HL-60/S4 treated with retinoic acid at 250 ng/mL for 4 days and 3 days (cell line): ENCODE results near the gene DPYD.

Experiments used
- in situ Hi-C: fragments of 300-500 bp; cut with MboI; formaldehyde crosslinking; loops from 2 replicates; pipeline ENCODE4 v1.7.0; 2022; ENCODE audit warnings: low sequenced_read_pairs

Gene DPYD

DNA sequence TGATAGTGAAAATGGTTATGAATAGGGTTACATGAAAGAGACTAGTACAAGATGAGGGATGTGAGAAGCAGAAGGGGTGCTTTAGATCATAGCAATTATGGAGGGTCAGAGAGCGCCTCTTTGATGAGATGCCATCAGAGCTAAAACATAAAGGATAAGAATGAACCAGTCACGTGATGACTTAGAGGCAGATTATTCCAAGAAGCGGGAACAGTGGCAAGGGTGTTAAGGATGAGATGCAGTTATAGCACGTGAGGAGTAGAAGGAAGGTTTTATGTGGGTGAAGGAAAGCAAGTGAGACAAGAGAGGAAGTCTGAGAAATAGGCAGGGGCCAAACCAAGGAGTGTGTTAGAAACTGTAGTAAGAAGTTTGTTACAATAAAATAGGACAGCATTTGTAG is 360.1 kb downstream of the DPYD start:
- in situ Hi-C loops = no loop called here

DNA sequence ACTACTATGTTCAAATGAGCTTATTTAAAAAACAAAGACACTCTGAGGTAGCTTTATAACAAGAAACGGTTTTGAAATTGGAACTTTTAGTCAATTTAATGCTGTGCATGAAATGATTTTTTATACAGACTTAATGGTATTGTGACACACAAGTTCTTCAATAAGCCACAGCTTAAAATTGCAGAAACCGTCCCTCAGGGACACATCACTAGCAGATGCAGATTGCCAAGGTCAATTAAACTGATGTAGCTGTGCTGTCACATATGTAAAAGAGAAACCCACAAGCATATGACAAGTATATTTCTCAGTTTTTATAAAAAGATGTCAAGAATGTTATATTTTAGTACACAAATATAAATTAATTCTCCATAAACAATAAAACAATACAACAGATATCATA is 366.9 kb downstream of the DPYD start:
- in situ Hi-C loops = no loop called here

DNA sequence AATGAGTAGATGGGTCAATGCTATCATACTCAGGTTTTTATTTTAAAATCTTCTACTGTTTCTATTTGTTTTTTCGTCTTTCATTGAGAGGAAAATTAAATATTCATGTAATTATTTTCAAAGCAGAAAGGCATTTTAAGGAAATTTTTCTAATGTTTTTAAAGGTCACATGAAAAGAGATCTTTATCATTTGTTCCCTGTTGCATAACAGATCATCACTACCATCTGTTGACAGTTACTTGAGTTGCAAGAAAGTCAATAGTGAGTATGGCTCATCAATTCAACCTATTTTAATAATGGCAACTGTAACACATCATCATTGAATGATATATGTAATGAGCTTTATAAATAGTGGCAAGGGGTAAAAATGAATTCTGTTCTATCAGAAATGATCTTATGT is 369.7 kb downstream of the DPYD start:
- in situ Hi-C loops = no loop called here

DNA sequence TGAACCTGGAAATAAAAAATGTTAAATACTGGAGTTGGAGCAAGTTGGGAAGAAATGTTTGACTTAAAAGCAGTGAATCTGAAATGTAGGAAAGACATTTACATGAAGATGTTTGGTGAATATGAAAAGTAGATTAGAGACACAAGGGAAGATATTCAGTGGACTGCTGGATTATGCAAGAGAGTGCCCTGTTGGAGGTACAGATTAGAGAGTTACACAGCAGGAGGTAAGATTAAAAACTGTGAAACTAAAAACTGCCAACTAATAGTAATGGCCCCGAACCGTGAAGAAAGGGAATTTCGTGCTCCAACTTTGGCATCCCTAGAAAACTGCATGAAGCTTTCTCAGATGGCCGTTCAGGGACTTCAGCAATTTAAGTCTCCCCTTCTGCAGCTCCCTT is 375.4 kb downstream of the DPYD start:
- in situ Hi-C loops = no loop called here

DNA sequence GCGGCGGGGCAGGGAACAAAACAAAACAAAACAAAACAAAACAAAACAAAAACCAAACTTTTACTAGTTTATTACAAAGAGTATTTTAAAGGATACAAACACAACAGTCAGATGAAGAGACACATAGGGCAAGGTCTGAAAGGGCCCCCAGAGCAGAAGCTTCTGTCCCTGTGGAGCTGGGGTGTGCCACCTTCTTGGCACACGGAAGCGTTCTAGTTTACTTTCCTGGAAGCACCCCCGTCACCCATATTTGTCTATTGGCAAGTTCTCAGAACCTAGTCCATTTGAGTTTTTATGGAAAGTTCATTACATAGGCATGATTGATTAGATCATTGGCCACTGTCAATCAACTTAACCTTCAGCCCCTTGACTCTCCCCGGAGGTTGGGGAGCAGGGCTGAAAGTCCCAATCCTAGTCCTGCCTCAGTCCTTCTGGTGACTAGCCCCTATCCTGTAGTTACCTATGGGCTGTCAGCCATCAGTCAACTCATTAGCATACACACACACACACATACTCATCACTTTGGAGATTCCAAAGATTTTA is 380.4 kb downstream of the DPYD start:
- in situ Hi-C loops = no loop called here

DNA sequence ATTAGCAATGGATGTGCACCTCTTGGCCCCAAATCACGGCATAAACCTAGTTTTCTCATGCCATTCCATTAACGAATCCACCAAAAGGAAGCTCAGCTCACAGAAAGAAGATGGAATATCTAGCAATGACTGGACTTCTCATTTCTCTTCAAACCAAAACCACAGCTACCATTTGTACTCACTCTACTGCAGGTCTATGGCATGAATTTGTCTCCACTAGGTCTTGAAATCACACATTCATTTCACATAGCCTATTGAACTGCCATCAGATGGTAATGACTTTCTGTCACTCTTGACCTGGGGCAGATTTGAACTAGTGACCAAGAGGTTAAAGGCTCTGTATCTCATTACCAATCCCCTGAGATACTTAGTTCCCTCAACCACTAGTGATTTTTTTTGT is 382.7 kb downstream of the DPYD start:
- in situ Hi-C loops = no loop called here

DNA sequence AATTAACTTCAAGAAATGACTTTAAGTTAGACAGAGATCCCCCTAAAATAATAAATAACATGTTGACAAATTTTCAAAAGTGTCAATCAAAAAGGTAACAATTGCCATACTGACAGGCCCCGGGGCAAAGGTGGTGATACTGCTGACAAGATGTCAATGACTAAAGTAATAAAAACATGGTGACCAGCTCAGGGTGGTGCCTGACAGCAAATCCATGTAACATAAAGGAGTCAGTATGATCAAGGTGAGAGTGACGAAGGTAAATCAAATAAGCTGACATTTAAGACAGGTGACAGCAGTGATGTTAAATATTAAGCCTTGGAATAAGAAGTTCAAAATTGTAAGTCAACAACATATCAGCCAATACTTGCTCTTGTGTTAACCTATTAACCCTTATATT is 387.5 kb downstream of the DPYD start:
- in situ Hi-C loops = no loop called here

DNA sequence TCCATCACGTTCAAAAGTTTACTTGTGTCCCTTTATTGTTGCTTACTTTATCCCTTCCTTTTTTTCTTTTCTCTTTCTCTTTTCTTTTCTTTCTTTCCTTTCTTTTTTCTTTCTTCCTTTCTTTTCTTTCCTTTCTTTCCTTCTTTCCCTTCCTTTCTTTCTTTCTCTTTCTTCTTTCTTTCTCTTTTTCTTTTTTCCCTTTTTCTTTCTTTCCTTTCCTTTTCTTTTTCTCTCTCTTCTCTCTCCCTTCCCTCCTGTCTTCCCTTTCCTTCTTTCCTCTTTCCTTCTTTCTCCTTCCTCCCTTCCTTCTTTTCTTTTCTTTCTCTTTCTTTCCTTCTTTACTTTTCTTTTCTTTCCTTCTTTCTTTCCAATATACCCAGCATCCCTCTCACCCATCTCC is 391.2 kb downstream of the DPYD start:
- in situ Hi-C loops = no loop called here

DNA sequence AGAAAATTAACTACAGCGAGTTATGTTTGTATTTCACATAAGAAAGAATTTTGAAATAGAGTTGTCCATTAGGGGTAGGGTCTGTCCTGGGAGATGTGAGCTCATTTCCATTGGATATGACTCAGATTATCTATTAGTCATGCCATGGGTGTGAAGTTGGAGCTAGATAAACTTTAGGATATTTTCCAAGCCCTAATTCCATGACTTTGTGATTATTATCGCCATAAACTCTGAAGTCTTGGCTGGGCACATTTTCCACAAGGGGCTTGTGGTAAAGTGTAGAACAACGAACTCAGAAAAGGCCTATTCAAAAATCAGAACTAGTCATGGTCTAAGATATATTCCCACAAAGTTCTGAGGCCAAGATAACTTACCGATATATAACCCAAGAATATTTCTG is 396.6 kb downstream of the DPYD start:
- in situ Hi-C loops = no loop called here

DNA sequence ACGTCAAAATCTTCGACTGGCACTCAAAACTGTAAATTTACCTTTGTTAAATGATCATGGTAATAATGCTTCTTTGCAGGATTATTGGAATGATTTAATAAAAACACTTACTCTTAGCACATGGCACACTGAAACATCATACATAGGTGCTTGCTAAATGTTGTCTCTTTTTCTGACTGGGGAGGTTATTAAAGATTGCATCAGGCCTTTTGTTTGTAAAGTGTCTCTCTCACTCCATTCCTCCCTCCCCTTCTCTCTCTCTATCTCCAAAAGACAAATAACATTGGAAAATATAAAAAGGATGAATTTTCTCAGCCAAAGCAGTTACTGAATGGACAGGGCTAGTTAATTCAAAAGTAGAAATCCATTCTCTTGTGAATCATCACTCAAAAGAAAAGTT is 404.2 kb downstream of the DPYD start:
- in situ Hi-C loops = no loop called here

DNA sequence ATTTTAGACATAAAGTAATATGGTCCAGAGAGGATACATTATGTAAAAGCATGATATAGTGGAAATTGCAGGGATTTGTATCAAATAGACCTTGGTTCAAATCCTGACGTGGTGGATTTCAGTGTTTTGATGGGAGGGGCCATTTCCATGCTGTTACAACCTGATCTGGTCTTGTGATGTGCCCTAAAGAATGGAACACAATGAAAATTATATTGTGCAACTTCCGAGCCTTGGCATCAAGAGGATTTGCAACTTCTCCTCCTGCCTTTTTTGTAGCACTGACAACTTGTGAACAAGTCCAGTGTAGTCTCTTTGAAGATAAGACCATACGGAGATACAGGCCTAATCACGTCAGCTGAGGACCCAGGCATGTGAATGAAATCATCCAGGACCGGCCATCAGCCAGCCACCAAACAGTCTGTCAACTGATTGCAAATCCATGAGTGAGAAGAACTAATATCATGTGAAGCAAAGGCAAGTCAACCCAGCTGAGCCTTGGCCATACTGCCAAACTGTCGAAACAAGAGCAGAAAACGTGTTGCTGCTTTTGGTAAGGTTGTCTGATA is 412.1 kb downstream of the DPYD start:
- in situ Hi-C loops = no loop called here

DNA sequence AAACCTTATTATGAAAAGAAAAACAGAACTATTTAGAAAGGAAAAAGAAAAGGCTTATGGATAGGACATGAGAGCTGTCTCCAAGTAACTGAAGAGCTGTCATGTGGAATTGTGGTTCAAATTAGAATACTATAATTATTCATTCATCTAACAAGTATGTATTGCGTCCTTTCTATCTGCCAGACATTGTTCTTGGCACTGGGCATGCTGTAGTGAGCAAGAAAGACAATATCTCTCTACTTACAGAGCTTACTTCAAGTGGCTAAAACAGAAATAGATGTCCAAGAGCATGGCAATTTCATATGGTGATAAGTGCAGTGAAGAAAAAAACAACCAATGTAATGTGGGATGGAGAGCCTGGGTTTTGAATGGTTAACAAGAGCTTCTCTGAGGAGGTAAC is 413.0 kb downstream of the DPYD start:
- in situ Hi-C loops = no loop called here

DNA sequence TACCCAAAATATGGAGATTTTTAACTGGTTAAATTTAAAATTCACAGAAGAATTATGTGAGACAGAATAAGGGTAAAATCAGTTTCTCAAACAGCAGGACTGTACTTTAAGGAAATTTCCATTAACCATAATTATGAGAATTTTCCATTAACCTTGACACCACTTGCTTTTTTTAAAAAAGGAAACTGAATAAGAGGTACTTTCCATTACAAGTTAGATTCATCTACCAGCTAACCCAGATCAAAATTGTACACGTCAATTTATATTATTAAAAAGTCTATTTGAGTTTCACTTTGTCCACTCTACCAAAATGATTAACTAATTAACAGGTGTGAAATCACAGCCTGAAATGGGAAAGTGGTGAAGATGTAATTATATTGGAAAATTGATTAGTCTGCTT is 414.5 kb downstream of the DPYD start:
- in situ Hi-C loops = no loop called here

DNA sequence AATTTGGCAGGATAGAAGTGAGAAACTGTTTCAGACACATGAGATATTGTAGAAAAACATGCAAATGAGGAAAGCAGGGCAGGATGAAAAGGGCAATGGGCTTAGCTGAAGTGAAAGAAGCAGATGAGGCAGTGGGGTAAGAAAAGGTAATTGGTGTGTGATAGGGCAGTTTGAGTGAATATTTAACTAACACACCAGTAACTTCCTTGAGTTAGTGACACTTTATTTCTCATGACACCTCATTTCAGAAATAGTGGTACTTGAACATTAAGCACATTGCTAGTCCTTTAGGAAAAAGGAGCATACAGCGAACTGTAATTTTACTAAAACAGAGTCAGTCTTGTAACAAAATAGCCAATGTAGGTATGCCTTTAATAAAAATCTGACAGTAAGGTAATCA is 415.0 kb downstream of the DPYD start:
- in situ Hi-C loops = no loop called here

DNA sequence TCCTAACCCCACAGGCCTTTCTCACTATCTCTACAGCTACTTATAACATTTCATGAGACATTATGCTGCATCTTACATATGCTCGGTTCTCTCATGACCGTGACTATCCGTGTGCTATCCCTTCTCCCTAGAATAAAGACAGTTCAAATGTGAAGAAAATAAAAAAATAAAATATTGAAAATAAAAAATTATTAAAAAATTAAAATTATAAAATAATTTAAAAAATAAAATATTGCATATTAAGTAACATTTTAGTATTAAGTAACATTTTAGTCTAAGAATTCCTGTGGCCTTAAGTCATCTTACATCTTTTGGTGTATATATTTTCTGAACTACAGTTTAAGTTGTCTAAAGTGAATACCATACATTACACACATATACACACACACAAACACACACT is 415.5 kb downstream of the DPYD start:
- in situ Hi-C loops = no loop called here

DNA sequence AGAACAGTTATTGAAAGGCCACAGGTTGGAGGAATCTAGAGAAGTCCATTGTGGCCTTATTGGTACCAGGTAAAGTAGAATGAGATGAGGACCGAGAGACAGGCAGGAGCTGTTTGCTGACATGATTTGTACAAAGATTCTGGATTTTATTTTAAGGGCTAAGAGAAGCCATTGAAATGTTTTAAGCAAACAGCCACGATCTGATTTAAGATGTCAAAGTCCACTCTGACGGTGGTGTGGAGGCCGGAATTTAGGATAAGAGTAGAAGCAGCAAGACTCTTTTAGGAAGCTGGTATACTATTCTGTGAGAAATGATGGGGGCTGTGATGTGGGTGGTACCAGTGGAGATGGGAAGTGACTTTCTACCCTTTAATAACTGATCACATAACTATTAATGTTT is 418.5 kb downstream of the DPYD start:
- in situ Hi-C loops = no loop called here

DNA sequence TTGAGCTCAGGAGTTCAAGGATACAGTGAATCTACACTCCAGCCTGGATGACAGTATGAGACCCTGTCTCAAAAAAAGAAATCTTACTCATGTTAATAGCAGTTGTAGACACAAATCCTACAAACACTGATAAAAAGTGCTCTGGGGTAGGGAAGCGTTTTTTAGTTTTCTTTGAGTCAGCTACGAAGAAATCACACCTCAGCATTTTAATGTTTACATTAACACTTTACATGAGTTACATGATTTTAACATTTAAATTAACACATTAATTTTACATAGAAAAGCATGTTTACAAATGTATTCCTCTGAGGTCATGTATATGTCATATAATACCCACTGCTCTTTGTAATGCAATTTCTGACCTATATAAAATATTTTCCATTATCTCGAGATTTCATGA is 419.2 kb downstream of the DPYD start:
- in situ Hi-C loops = no loop called here

DNA sequence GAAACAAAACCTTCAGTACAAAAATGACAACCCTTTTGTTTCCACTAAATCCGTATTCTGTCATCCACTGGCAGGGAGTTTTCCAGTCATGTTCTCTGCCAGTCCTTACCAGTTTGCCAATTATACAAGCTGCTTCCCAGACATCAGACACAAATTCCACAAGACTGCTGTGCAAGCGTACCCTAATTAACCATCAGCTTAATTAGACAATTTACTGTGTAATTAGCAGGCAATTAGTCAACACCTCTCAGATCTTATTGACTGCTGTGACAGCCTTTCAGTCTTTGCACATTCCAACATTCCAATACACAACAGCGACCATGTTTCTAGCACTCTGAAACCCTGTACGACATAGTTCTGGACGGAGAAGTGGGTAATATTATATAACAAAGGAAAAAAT is 420.1 kb downstream of the DPYD start:
- in situ Hi-C loops = no loop called here

DNA sequence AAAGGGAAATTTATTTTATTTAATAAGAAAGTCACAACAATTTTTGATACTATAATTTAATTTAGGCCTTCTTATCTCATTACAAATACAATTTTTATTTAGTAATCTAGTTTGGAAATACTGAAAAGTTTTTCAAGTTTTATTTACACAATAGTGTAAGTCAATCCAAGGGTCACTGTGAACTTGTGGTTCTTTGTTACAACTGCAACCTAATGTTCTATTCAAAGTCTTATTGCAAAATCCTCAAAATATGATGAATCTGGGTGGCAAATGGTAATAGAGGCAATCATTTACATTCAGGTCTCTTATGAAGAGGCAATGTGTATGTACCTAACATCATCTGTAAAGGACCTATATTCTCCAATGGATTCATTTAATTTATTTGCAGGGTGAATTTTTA is 421.2 kb downstream of the DPYD start:
- in situ Hi-C loops = no loop called here

DNA sequence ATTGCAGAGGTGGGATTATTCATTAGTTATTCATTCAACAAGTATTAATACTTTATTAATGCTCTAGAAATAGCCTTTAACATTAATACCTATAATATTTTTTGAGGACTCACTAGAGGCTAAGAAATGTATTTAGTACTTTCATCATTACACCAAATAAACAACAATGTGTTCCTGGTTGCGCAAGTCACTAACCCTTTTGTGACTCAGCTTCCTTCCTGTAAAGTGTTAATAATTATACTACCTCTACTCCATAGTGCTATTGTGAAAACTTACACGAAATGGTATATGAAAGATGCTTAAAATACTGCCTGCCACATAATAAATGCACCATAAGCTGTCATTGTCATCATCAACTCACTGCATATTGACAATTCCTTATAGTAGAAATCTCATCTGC is 431.0 kb downstream of the DPYD start:
- in situ Hi-C loops = no loop called here

DNA sequence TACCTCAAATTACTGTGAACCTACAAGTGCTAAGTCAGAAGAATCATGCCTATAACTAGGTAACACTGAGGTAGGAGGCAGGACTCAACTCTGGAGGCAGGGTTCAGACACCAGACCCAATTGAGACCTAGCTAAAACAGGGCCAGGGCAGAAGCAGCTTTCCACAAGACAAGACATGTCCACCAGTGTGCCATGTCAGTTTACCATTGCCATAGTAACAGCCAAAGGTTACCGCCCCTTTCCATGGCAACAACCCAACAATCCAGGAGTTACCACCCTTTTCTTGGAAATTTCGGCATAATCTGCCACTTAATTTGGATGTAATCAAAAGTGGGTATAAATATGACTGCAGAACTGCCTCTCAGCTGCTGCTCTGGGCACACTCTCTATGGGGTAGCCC is 432.3 kb downstream of the DPYD start:
- in situ Hi-C loops = no loop called here

DNA sequence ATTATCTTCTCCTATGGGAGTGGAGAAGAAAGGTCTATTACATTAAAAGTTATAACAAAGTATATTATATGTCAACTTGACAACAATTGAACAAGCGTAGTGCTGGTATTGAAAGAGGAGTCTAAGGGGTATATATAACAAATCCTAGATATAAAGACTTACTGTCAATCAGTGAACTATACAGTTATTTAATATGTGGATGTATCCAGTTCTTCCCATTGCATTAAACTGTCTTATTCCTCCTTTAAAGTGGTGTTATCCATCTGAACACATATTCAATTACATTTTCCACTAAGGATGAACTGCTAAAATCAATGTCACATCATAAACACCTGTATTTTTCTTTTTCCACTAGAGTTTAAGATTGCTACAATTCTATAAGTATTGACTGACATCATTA is 438.8 kb downstream of the DPYD start:
- in situ Hi-C loops = no loop called here

DNA sequence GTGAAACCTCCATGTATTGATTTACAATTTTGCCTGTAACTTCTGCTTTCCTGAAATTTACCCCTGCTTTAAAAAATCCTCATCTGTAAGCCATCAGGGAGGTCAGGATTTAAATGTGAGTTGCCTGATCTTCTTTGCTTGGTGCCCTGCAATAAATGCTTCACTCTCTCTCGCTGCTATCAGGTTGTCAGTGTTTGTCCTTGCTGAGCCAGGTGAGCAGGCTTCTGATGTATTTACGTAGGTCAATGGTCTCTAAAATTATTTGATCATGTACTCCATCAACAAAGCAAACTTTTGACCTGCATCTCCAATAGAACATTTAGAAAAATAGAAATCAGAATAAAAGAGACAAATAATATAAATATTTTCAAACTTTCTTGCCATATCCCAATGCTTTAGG is 453.4 kb downstream of the DPYD start:
- in situ Hi-C loops = no loop called here

DNA sequence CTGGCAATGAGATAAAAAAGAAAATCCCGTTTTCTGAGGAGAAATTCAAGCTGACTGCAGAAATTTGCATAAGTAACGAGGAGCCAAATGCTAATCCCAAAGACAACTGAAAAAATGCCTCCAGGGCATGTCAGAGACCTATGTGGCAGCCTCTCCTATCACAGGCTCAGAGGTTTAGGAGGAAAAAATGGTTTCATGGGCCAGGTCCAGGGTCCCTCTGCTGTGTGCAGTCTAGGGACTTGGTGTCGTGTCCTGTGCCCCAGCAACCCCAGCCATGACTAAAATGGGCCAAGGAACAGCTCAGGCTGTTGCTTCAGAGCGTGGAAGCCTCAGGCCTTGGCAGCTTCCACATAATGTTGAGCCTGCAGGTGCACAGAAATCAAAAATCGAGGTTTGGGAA is 456.5 kb downstream of the DPYD start:
- in situ Hi-C loops = no loop called here
